Neural crest cell (in vitro differentiated cells): Measurements from ENCODE around the gene NRG2. TPM values are rescaled to one million over a fixed set of nuclear protein-coding genes. Genes with fewer than 3 reads are reported as not detected.

ENCODE experiments used
- DNase-seq: peaks from one replicate; pipeline ENCODE4 v3.0.0; 2021; ENCODE audit warnings: low read depth, mixed read lengths, low spot score
- H3K27ac Mint-ChIP-seq: one replicate; pipeline ENCODE4 v1.8.0; 2021; ENCODE audit warnings: mild to moderate bottlenecking, mixed read lengths; ENCODE audit not compliant: unreplicated experiment
- H3K27me3 Mint-ChIP-seq: 2 replicates; pipeline ENCODE4 v1.8.0; 2021; ENCODE audit warnings: low read depth, mild to moderate bottlenecking, mixed read lengths
- H3K36me3 Mint-ChIP-seq: 2 replicates; pipeline ENCODE4 v1.8.0; 2021; ENCODE audit warnings: low read depth, mild to moderate bottlenecking, mixed read lengths
- H3K4me1 Mint-ChIP-seq: 2 replicates; pipeline ENCODE4 v1.8.0; 2021; ENCODE audit warnings: mixed read lengths
- H3K4me3 Mint-ChIP-seq: one replicate; pipeline ENCODE4 v1.8.0; 2021; ENCODE audit warnings: mild to moderate bottlenecking, mixed read lengths
- H3K9me3 Mint-ChIP-seq: 2 replicates; pipeline ENCODE4 v1.8.0; 2021; ENCODE audit warnings: mixed read lengths
- total RNA-seq: library from RNA; stranded (reverse); gene quantifications from 2 replicates; pipeline ENCODE4 v1.2.1, GENCODE V29; 2021
- TF ChIP-seq, protein P1 (sequence below): fragments of 200-600 bp; sonication (generic); conservative IDR thresholded peaks from 2 replicates; pipeline ENCODE4 v1.5.0; 2021; ENCODE audit warnings: antibody characterized with exemption, mild to moderate bottlenecking

The NRG2 gene
- total RNA-seq, 1 donor from 2014 or later: 0.82 TPM

GRCh38 chr5:139885172-139885856 is 157.8 kb downstream of the NRG2 start:
- TF ChIP-seq, protein P1, sequence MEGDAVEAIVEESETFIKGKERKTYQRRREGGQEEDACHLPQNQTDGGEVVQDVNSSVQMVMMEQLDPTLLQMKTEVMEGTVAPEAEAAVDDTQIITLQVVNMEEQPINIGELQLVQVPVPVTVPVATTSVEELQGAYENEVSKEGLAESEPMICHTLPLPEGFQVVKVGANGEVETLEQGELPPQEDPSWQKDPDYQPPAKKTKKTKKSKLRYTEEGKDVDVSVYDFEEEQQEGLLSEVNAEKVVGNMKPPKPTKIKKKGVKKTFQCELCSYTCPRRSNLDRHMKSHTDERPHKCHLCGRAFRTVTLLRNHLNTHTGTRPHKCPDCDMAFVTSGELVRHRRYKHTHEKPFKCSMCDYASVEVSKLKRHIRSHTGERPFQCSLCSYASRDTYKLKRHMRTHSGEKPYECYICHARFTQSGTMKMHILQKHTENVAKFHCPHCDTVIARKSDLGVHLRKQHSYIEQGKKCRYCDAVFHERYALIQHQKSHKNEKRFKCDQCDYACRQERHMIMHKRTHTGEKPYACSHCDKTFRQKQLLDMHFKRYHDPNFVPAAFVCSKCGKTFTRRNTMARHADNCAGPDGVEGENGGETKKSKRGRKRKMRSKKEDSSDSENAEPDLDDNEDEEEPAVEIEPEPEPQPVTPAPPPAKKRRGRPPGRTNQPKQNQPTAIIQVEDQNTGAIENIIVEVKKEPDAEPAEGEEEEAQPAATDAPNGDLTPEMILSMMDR: no peak
- H3K36me3 Mint-ChIP-seq: no peaks in the 10 kb centered on the region
- no peak overlapping the region for H3K4me3 Mint-ChIP-seq
- H3K9me3 Mint-ChIP-seq: no peaks in the 10 kb centered on the region
- H3K4me1 Mint-ChIP-seq: no peaks in the 10 kb centered on the region
- H3K27me3 Mint-ChIP-seq: peaks cover 15% of the 10 kb centered on the region
- DNase-seq: no peak
- no peak overlapping the region for H3K27ac Mint-ChIP-seq

DNA sequence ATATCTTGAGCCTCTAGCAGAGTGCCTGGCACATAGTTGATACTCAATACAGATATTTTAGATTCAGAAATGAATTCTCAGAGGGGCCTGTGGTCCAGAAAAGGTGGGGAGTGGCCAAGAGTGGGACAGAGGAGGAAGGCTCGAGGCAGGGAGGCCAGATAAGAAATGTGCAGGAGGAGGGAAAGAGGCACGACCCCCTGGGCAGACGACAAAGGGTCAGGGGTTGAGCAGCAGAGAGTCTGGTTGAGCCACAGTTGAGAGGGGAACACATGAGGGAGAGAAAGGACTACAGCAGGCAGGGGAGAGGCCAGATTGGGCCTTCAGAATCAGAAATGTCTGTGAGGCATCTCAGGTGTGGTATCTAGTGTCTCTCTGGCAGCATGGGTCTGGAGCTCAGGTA is 158.4 kb downstream of the NRG2 start:
- no peak overlapping the region for H3K4me3 Mint-ChIP-seq
- DNase-seq: no peak
- no peaks in the 10 kb centered on the region for H3K9me3 Mint-ChIP-seq
- peaks cover 9% of the 10 kb centered on the region for H3K27me3 Mint-ChIP-seq
- H3K4me1 Mint-ChIP-seq: peaks cover 3% of the 10 kb centered on the region
- H3K27ac Mint-ChIP-seq: peak overlapping the region; percentile 0
- no peaks in the 10 kb centered on the region for H3K36me3 Mint-ChIP-seq
- TF ChIP-seq, protein P1: no peak

GRCh38 chr5:139884144-139884543 is 159.0 kb downstream of the NRG2 start:
- Mint-ChIP-seq H3K4me1 (peaks cover 7% of the 10 kb centered on the region), H3K27me3 (peaks cover 4% of the 10 kb centered on the region), H3K4me3 (no peak overlapping the region), H3K9me3 (no peaks in the 10 kb centered on the region), H3K27ac (no peak overlapping the region), H3K36me3 (no peaks in the 10 kb centered on the region)
- TF ChIP-seq, protein P1: no peak
- no peak for DNase-seq

GRCh38 chr5:139882961-139883539 is 160.0 kb downstream of the NRG2 start:
- Mint-ChIP-seq H3K4me3 (no peak overlapping the region), H3K36me3 (no peaks in the 10 kb centered on the region), H3K4me1 (peaks cover 7% of the 10 kb centered on the region), H3K27ac (no peak overlapping the region), H3K27me3 (peaks cover 2% of the 10 kb centered on the region), H3K9me3 (no peaks in the 10 kb centered on the region)
- TF ChIP-seq, protein P1: no peak
- DNase-seq: no peak

GRCh38 chr5:139882316-139882715 is 160.8 kb downstream of the NRG2 start:
- TF ChIP-seq, protein P1: no peak
- Mint-ChIP-seq H3K27ac (no peak overlapping the region), H3K9me3 (no peaks in the 10 kb centered on the region), H3K27me3 (peaks cover under 1% of the 10 kb centered on the region), H3K36me3 (no peaks in the 10 kb centered on the region), H3K4me3 (no peak overlapping the region), H3K4me1 (peaks cover 7% of the 10 kb centered on the region)
- DNase-seq: no peak
